Measurements from ENCODE around the gene UBAC1.
A peak's percentile ranks its signal among the peaks of the same experiment; 100 is the strongest.
"Not testable (repeated sequence)": the region's sequence is repeated elsewhere in the genome, so short reads cannot be mapped to it uniquely, and the experiment has no call there.

The UBAC1 gene

DNA sequence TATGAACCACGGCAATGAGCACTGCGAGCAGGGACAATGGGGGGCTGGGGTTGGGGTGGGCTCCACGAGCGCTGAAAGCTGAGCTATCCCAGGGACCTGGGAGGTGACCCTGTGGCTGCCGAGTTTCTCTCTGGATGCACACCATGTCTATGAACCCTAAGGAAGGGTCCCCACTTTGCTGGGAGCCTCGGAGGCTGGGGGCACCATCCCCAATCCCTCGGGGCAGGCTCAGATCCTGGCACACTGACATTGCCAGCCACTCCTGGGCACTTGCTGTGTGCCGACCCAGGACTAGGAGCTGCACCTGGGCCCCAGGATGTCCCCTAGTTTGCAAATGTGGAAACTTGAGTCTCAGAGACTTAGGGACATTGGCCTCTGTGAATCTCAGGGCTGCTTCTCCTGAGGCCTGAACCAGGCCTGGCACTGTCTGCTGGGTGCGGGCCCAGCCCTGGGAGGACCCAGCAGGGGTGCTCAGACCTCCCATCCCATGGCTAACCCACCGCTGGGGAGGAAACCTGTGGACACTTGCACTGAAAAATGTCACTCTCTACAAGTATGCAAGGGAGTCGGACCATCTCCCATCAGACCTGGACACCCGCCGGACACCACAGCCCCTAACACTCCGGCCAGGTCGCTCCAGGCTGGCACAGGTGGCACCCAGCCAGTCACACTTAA lies 40.8 kb downstream of the UBAC1 start:
- no peak for DNase-seq (ENCODE audit: low spot score)

DNA sequence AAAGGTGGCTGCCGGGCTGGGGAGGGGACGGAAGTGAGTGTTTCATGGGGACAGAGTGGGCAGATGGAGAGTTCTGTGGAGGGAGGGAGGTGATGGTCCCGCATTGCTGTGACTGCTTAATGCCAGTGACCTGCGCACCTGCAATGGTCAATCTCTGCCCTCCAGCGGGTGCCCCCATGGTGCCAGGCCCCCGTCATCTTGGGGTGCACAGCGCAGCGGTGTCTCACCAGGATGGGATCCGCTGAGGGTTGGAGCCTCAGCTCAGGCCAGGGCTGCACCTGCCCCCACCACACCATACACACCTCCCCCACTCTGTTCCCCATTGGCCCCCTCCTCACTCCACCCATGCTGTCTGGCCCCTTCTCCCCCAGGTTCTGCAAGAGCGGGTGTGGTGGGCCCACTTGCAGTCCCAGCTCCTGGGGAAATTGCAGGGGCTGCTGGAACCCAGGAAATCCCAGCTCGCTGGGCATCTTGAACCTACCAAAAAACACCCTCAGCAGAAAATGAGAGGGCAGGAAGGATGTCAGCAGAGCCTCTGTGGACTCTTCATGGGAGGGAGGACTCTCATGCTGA lies 41.8 kb downstream of the UBAC1 start:
- DNase-seq (ENCODE audit: low spot score), result no peak

DNA sequence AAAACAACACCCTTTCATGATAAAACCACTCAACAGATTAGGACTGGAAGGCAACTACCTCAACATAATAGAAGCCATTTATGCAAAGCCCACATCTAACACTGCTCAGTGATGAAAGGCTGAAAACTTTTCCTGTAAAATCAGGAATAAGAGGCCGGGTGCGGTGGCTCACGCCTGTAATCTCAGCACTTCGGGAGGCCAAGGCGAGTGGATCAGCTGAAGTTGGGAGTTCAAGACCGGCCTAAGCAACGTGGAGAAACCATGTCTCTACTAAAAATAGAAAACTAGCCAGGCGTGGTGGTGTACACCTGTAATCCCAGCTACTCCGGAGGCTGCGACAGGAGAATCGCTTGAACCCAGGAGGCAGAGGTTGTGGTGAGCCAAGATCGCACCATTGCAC lies 44.9 kb downstream of the UBAC1 start:
- DNase-seq (ENCODE audit: low spot score), result not testable (repeated sequence)

DNA sequence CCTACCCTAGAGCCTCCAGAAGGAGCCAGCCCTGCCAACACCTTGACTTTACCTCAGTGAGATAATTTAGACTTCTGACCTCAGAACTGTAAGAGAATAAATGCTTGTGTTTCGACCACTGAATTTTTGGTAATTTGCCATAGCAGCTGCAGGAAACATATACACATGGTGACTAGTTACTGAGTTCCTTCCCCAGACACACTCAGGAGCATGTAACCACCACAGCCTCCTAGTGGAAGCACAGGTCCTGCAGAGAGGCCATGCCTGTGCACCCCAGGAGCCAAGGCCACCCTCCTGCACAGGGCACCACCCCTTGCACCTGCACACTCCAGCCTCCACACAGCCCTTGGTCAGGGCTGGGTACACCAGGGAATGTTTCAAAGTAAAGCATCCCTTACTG lies 46.3 kb downstream of the UBAC1 start:
- DNase-seq (ENCODE audit: low spot score), result no peak

DNA sequence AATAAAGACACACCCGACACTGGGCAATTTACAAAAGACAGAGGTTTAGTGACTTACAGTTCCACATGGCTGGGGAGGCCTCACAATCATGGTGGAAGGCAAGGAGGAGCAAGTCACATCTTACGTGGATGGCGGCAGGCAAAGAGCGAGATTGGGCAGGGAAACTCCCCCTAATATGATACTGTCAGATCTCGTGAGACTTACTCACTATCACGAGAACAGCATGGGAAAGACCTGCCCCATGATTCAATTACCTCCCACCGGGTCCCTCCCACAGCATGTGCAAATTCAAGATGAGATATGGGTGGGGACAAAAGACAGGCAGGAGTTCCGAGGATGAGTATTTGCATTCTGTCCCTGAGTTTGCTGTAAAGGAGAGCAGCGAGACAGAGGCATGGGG lies 49.9 kb downstream of the UBAC1 start:
- DNase-seq (ENCODE audit: low spot score), result not testable (repeated sequence)

DNA sequence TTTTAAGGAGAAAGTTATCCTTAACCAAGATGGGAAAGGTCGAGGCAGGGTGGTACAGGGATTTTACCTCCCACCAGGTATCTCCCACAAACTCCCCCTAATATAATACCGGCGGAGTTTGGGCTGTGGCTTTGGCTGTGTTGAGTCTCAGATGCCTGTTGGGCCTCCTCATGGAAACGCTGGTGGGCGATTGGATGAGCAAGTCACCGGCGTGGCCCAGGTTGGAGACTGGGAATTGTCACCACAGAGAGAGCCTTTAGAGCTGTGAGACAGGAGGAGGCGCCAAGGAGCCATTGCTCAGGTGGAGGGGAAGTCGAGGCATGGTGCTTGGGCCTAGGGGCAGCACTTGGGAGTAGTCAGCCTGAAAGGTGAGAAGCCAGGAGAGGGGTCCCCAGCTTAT lies 50.4 kb downstream of the UBAC1 start:
- DNase-seq (ENCODE audit: low spot score), result no peak

DNA sequence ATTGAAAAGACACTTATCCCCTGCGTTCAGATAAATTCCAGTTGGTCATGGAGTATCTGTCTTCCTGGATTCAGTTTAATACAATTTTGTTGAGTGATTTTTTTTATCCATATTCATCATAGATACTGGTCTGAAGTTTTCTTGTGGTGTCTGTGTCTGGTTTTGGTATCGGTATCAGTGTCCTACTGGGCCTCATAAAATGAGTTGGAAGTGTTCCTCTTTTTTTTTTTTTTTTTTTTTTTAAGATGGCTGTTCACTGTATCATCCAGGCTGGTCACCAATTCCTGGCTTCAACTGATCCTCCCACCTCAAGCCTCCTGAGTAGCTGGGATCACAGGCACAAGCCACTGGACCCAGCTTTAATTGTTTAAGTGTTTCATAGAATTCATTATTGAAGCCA lies 51.0 kb downstream of the UBAC1 start:
- DNase-seq (ENCODE audit: low spot score), result no peak

DNA sequence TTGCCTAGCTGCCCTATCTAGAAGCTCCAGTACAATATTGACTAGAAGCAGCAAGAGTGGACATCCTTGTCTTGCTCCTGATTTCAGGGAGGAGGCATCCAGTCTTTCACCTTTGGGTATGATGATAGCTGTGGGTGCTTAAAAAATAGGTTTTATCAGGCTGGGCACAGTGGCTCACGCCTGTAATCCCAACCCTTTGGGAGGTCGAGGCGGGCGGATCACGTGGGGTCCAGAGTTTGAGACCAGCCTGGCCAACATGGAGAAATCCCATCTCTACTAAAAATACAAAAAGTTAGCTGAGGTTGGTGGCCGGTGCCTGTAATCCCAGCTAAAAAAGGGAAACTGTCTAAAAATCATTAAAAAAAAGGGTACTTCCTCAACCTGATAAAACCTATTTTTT lies 51.8 kb downstream of the UBAC1 start:
- DNase-seq (ENCODE audit: low spot score), result no peak

DNA sequence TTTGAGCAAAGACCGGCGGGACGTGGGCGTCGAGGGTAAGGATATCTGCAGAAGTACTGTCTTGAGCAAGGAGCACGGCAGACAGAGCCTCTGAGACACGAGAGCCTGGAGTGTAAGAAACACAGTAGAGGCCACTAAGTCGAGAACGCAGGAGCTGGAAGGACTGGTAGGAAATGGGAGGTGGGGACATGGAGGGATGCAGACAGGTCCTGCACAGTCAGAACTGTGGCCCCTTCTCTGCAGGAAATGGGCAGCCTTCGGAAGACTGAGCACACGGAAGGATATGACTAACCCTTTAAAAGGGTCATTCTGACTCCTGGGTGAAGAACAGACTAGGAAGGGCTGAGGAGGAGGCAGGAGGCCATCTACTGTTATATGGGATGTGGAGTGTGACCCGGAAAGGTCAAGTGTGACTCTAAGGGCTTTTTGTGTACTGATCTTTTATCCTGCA lies 52.4 kb downstream of the UBAC1 start:
- no peak for DNase-seq (ENCODE audit: low spot score)

DNA sequence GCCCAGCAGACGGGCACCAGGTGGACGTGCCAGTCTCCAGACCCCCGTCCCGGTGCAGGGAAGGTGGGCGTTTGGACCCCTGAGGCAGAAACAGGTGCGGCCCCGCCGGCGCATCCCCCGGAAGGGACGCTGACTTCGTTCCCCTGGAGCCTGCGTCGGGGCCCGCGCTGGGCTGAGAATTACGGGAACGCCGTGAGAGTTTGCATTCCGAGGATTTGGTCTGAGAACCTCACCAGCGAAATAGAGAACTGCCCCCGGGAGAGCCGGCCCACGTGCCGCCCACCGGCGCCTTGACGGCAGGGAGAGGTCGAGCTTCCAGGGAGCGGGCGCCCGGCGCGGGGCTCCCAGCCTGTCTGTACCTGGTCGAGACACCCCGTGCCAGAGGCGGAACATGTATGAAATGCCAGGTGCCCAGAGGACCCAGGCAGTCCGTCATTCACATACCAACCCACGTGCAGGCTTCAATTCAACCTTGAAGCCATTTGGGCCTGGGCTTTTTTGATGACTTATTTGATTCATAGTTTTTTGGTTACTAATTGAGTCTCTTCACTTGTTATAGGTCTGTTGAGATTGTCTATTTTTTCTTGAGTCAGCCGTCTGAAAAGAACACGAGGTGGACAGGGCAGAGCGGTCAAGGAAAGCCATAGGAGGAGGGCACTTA lies 53.0 kb downstream of the UBAC1 start:
- DNase-seq (ENCODE audit: low spot score), result no peak

DNA sequence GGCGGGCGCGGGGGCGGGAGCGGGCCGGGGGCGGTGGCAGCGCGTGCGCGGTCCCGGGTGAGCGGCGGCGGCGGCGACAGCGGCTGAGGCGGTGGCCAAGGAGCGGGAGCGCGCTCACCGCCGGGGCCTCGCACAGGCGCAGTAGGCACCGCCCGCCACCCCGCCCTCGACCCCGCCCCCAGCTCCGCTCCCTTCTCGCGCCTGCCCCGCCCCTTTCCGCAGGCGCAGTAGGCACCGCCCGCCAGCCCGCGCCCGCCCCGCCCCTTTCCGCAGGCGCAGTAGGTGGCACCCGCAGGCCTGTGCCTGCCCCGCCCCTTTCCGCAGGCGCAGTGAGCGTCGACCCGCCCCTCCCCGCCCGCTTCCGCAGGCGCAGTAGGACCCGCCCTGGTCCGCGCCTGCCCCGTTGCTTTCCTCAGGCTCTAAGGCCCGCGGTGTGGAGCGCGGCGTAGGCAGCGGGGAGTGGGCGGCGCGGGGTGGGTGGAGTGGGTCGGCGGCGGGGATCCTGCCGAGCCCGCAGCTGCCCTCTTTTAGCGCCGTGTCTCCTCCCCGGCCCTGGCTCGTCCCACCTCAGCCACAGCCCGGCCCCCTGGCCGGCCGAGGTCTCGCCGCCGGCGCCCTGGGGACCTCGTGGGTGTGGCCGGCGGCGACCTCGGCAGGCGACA lies 53.6 kb downstream of the UBAC1 start, which contains the start of gene CAMSAP1:
Gene CAMSAP1 (minus strand): TSS at position 116 of the 662 bp plus-strand sequence. CDS start 387 bp downstream, outside the sequence.
- peak; percentile 90 for DNase-seq (ENCODE audit: low spot score)

DNA sequence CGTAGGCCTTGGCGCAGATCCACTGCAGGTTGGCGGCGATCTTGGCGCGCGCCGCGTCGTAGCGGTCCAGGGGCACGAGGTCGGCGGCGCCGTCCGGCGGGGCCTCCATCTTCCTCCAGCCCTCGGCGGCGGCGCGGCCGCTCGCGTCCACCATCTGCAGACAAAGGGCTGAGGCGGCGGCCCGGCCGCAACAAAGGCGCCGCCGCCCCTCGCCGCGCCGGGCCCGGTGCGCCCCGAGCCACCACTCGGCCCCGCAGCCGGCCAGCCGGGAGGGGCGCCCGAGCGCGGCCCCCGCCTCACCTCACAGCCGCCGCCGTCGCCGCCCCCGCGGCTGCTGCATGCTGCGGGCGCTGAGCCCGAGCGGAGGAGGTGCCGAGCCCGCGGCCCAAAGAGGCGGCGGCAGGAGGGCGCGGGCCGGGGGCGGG lies 54.2 kb downstream of the UBAC1 start:
- DNase-seq (ENCODE audit: low spot score), result no peak

DNA sequence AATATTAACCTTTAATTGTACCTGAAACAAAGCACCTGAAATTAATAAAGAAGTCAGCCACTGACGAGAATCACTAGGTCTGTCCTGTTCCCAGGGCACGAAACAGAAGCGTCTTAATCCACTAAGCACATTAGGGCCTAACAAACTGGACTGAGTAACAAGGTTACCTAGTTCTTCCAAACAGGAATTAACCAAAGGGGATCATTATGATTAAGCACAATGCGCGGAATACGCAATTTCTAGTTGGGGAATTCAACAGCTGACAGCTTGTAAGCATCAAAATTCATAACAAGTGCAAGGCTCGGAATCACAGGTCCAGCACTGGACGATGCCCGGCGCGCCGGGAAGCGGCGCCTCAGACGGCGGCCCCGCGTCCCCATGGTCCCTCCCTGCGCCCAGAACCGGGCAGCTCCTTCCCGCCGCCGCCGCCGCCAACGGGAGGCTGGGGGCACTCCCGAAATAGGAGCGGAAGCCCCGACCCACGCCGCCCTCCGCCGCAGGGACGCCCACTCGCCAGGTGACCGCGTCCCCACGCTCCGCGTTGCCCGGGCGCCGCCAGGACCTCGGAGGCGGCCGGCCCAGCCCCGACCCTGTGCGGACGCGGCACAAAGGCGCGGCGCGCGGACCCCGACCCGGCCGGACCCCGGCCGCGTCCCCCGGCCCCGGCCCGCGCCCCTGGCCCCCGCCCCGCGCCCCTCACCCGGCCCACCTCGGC lies 54.7 kb downstream of the UBAC1 start:
- no peak for DNase-seq (ENCODE audit: low spot score)

DNA sequence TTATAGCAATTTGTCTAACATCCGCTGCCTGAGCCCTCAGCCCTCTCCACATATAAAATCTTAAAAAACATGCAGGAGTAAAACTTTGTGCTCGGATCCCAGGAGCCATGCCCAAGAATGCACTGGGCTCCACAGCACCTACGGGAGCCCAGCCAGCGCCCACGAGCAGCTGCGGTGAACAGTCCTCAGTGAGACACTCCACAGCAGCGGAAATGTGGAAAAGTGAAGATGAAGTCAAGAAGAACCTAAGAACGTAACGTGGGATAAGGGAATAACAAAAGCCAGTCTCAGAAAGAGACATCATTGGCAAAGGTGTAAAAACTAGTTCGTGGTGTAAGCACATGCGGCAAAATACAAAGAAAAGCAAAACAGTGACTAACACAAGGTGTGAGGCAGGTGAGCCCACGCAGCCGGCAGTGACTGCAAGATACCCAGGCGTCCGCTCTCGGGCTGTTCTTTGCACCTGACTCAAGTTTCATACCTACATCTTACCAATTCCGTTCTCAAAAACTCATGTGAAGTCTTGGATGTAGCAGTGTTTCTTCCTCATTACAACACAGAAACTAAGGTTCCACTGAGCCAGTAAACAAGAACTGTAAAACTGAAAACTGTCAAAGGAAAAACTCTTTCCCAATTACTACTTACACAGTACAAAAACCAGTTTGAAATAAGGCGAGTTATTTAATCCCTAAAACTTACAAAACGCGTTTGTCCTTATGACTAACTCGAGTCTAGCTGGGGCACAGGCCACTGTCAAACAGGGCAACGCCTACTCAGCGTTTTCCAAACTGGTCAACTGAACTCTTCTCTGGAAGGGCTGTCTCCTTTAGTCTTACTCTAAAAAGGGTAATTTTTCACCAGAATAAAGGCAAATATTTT lies 55.6 kb downstream of the UBAC1 start:
- DNase-seq (ENCODE audit: low spot score), result no peak

DNA sequence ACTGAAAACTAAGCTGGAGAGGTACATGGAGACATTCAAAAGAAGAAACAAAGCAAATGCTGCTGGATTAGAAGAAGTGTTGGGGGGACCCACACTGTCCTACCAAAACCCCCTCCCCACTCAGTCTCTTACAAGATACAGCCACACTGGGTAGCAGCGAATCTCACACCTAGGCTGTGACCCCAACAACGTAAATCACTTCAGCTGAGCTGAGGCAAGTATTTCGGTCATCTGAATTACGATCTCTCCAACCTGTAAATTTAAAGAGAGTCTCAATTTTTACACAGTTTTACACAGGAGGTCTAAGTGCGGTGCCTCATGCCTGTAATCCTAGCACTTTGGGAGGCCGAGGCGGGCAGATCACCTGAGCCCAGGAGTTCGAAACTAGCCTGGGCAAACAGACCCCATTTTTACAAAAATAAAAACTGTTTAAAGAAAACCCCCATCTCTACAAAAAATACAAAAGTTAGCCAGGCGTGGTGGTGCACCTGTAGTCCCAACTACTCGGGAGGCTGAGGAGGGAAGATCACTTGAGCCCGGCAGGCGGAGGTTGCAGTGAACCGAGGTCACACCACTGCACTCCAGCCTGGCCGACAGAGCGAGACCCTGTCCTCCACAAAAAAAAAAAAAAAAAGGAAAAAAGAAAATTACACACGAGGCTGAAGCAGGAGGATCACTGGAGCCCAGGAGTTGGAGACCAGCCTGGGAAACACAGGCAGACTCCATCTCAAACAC lies 57.2 kb downstream of the UBAC1 start:
- DNase-seq (ENCODE audit: low spot score), result no peak

DNA sequence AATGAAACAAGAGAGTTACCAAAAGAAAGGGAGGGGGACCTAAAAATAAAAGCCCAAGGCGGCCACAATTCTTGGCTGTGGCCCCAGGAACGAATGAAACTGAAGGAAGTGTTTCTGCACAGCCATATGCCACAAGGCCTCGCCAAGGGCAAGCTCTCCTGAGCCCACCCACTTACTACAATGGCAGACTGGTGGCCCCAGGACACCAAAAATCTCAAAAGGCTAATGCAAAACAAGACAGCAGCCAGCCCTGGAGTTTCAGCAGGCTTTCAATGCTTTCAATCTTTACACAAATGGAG lies 57.9 kb downstream of the UBAC1 start:
- no peak for DNase-seq (ENCODE audit: low spot score)

DNA sequence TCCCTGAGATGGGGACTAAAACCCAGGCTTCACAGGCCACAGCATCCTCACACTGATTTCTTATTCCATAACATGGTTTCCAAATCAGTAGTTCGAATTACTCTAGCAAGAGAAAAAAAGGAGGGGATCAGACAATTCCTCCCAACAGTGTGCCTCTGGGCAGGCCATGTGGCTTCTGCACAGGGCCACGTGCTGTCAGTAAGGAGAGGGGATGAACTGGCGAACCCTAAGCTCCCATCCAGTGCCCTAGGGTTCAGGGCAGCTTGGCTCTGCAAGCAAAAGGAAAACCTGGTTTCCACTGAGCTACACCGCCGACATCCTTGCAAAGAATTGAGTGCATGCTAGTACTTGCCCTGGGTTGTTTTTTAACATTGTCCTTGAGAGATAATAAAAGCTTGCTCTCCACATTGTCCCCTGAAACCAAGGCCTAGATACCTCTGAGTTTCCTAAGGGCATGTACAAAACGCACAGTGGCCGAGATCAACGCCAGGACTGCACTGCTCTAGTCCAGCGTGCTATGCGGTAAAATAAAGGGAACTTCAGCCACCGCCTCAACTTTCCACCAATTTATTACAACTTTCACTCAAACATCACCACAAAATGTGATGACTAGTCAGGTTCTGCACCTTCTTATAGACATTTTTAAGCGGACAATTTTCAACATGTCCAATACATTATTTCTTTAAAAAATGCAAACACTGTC lies 58.4 kb downstream of the UBAC1 start:
- no peak for DNase-seq (ENCODE audit: low spot score)

DNA sequence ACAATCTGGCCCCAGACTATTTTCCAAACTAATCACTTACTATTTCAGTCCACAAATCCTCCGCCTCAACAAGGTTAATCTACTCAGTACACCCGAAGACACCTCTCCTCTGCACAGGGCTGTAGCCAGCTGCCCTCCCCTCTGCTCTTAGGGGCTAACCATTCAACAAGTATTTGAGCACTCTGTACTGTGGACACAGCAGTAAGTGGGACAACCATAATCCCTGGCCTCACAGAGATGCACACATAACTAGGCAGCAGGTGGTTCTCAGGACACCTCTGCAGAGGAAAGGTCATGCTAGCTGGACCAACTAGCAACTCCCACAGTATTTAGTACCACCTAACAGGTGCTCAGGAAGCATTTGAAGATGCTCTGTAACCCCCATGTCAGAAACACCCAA lies 59.3 kb downstream of the UBAC1 start:
- DNase-seq (ENCODE audit: low spot score), result no peak

DNA sequence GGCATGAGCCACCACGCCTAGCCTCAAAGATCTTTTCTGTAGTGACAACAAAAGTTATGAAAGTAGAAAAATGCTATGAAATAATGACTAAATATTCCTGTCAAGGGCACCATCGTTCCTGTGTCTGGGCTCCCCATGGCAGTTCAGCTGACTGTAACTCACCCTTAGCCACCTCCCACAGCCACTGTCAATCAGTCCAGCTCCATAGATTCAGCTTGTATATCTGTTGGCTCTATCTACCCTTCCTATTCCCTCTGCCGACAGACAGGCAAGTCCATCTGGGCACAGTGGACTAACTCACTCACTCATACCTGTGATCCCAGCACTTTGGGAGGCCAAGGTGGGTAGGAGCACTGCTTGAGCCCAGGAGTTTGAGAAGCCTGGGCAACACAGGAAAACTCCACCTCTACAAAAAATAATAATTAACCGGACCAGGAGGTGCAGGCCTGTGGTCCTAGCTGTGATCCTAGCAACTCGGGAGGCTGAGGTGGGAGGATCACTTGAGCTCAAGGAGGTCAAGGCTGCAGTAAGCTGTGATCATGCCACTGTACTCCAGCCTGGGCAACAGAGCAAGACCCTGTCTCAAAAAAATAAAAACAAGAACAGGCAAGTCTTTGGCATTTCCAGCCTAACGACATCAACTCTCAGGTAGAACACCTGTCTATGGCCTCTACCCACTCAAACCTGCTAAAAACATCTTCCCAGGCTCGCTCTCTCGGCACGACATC lies 60.0 kb downstream of the UBAC1 start:
- DNase-seq (ENCODE audit: low spot score), result no peak
